H1 (cell line): ENCODE data around the gene CAPN2.

Source experiments
- ATF2 ChIP-seq: IDR thresholded peaks from 2 replicates; pipeline ENCODE4 v1.6.1; 2012; ENCODE audit warnings: low read length, inconsistent platforms
- BACH1 ChIP-seq: IDR thresholded peaks from 2 replicates; pipeline ENCODE4 v1.6.1; 2012; ENCODE audit warnings: low read length, improper control_type of control experiment
- CEBPB ChIP-seq: IDR thresholded peaks from 2 replicates; pipeline ENCODE4 v1.6.1; 2012; ENCODE audit warnings: low read depth, low read length
- CTCF ChIP-seq, 3 experiments: IDR thresholded peaks; 1 replicate in 2 of 3; 2 replicates in 1 of 3; pipeline versions ENCODE4 v1.5.1 to v1.6.1; 2011; ENCODE audit warnings: low read length in 3 of 3, mild to moderate bottlenecking in 3 of 3, inconsistent platforms in 2 of 3, low read depth in 1 of 3, moderate library complexity in 1 of 3; ENCODE audit not compliant: insufficient read depth in 1 of 3; ENCODE audit errors: control extremely low read depth in 1 of 3
- EZH2 ChIP-seq: fragments of 200-600 bp; sonication (generic); IDR thresholded peaks from 2 replicates; pipeline ENCODE4 v1.7.1; 2012; ENCODE audit warnings: low read depth, mild to moderate bottlenecking, moderate library complexity, low read length, inconsistent platforms; ENCODE audit not compliant: severe bottlenecking
- POLR2A ChIP-seq, 2 experiments: IDR thresholded peaks; 1 replicate in 1 of 2; 2 replicates in 1 of 2; pipeline ENCODE4 v1.6.1; 2011; ENCODE audit warnings: low read depth in 2 of 2, low read length in 2 of 2, mild to moderate bottlenecking in 2 of 2; ENCODE audit errors: control extremely low read depth in 1 of 2
- POLR2AphosphoS5 ChIP-seq: IDR thresholded peaks from 2 replicates; pipeline ENCODE4 v1.6.1; 2011; ENCODE audit warnings: low read depth, low read length
- RNF2 ChIP-seq: fragments of 200-900, 300-1000 bp; sonication (generic); IDR thresholded peaks from 2 replicates; pipeline ENCODE4 v1.7.1; 2016; ENCODE audit warnings: borderline replicate concordance, low read depth, mild to moderate bottlenecking, antibody characterized with exemption, low read length; ENCODE audit not compliant: poor library complexity, severe bottlenecking; ENCODE audit errors: missing control alignments
- SAP30 ChIP-seq: fragments of 300-600 bp; sonication (generic); IDR thresholded peaks from 2 replicates; pipeline ENCODE4 v1.7.1; 2012; ENCODE audit warnings: low read length, moderate library complexity, mild to moderate bottlenecking, inconsistent platforms; ENCODE audit not compliant: insufficient read depth, insufficient replicate concordance
- SIX5 ChIP-seq: IDR thresholded peaks from 2 replicates; pipeline ENCODE4 v1.6.1; 2011; ENCODE audit warnings: mild to moderate bottlenecking, low read depth, low read length
- TCF12 ChIP-seq: IDR thresholded peaks from 2 replicates; pipeline ENCODE4 v1.6.1; 2011; ENCODE audit warnings: low read depth, mild to moderate bottlenecking, low read length
- TEAD4 ChIP-seq: IDR thresholded peaks from 2 replicates; pipeline ENCODE4 v1.6.1; 2012; ENCODE audit warnings: low read depth, low read length, inconsistent platforms, mixed read lengths
- ZNF274 ChIP-seq: IDR thresholded peaks from 2 replicates; pipeline ENCODE4 v1.7.0; 2012; ENCODE audit warnings: low read length, borderline replicate concordance; ENCODE audit errors: extremely low read depth

GRCh38 chr1:223784541-223784940 is 72.2 kb downstream of the CAPN2 start:
- TF ChIP-seq BACH1 (no peak), SIX5 (no peak), TEAD4 (no peak), CTCF (IDR thresholded peaks at IDR 0.05; ENCODE audit: control extremely low read depth in 1 of 3, insufficient read depth in 1 of 3, low read depth in 1 of 3, low read length in 3 of 3) (no peak), SAP30 (no peak), CEBPB (no peak), POLR2AphosphoS5 (no peak), TCF12 (no peak), ATF2 (no peak), EZH2 (no peak), ZNF274 (no peak), POLR2A (IDR thresholded peaks at IDR 0.05; ENCODE audit: control extremely low read depth in 1 of 2, low read depth in 2 of 2, low read length in 2 of 2) (no peak), RNF2 (no peak)
